ENCODE results near the gene VWF. TPM values are rescaled to one million over a fixed set of nuclear protein-coding genes. Genes with fewer than 3 reads are reported as not detected.

Gene VWF
- total and polyA plus RNA-seq, 2 of the 13 experiments (the other 11 are each of a cell fraction or from before 2014, with no cell fraction given) = 0.20 to 0.25 TPM

DNA sequence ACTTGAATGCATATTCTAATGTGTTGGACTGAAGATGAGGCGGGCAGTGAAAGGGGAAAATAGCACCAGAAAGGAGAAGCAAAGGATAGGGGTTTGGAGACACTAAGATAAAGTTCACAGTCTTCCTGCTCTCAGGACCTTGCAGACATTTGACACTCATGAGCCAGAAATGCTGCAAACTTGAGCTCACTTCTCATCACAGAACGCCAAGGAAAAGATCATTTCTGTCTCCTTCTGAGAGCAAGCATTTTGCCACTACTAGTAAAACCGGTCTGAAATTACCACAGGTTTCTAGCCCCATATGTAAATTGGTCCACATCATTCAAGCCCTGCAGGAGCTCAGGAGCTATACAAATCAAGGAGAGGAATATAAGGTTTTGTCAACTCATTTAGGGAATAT, 134.8 kb downstream of the VWF start:
- Histone ChIP-seq H3K36me3 (replicated peaks in 1 of 2; ENCODE audit: control insufficient read depth in 1 of 2, insufficient read depth in 2 of 2, low read length in 2 of 2) (no peaks in the 10 kb centered on the region), H3K4me3 (replicated peaks in 1 of 3; ENCODE audit: insufficient read depth in 1 of 3, low read depth in 2 of 3, low read length in 3 of 3) (no peak overlapping the region), H4K20me1 (ENCODE audit: insufficient read depth, low read length) (no peaks in the 10 kb centered on the region), H3K4me1 (ENCODE audit: insufficient read depth, low read length) (peaks cover 13% of the 10 kb centered on the region), H3K27ac (ENCODE audit: extremely low read length, insufficient read depth, low read length) (no peak overlapping the region), H3K27me3 (ENCODE audit: control insufficient read depth in 1 of 2, insufficient read depth in 2 of 2, low read length in 2 of 2) (no peaks in the 10 kb centered on the region), H3K9ac (ENCODE audit: insufficient read depth, low read depth, low read length) (no peak overlapping the region), H3K9me3 (ENCODE audit: low read length) (no peaks in the 10 kb centered on the region), H2AFZ (ENCODE audit: low read length) (no peak overlapping the region), H3K79me2 (ENCODE audit: insufficient read depth, low read length) (no peaks in the 10 kb centered on the region), H3K4me2 (ENCODE audit: low read depth, low read length) (no peak overlapping the region)
- TF ChIP-seq, protein P1, sequence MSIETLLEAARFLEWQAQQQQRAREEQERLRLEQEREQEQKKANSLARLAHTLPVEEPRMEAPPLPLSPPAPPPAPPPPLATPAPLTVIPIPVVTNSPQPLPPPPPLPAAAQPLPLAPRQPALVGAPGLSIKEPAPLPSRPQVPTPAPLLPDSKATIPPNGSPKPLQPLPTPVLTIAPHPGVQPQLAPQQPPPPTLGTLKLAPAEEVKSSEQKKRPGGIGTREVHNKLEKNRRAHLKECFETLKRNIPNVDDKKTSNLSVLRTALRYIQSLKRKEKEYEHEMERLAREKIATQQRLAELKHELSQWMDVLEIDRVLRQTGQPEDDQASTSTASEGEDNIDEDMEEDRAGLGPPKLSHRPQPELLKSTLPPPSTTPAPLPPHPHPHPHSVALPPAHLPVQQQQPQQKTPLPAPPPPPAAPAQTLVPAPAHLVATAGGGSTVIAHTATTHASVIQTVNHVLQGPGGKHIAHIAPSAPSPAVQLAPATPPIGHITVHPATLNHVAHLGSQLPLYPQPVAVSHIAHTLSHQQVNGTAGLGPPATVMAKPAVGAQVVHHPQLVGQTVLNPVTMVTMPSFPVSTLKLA (IDR thresholded peaks at IDR 0.05) = no peak
- TF ChIP-seq ZNF296 (CRISPR knock-in tag; conservative IDR thresholded peaks at IDR 0.05) = no peak
- TF ChIP-seq CENPX (CRISPR knock-in tag; IDR thresholded peaks at IDR 0.05) = no peak
- TF ChIP-seq STAT5B (CRISPR knock-in tag; IDR thresholded peaks at IDR 0.05) = no peak
- TF ChIP-seq, protein P2, sequence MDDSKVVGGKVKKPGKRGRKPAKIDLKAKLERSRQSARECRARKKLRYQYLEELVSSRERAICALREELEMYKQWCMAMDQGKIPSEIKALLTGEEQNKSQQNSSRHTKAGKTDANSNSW (CRISPR knock-in tag; IDR thresholded peaks at IDR 0.05; ENCODE audit: borderline replicate concordance) = no peak
- TF ChIP-seq, protein P3, sequence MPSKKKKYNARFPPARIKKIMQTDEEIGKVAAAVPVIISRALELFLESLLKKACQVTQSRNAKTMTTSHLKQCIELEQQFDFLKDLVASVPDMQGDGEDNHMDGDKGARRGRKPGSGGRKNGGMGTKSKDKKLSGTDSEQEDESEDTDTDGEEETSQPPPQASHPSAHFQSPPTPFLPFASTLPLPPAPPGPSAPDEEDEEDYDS (CRISPR knock-in tag; IDR thresholded peaks at IDR 0.05) = no peak
- no peak for TF ChIP-seq NKX3-1 (CRISPR knock-in tag; IDR thresholded peaks at IDR 0.05)
- no peak for TF ChIP-seq ZNF124 (CRISPR knock-in tag; IDR thresholded peaks at IDR 0.05)
- TF ChIP-seq, protein P4, sequence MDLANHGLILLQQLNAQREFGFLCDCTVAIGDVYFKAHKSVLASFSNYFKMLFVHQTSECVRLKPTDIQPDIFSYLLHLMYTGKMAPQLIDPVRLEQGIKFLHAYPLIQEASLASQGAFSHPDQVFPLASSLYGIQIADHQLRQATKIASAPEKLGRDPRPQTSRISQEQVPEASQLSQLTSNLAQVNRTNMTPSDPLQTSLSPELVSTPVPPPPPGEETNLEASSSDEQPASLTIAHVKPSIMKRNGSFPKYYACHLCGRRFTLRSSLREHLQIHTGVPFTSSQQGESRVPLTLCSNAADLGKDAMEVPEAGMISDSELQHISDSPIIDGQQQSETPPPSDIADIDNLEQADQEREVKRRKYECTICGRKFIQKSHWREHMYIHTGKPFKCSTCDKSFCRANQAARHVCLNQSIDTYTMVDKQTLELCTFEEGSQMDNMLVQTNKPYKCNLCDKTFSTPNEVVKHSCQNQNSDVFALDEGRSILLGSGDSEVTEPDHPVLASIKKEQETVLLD (CRISPR knock-in tag; IDR thresholded peaks at IDR 0.05; ENCODE audit: low read depth) = no peak
- TF ChIP-seq ZNF572 (CRISPR knock-in tag; IDR thresholded peaks at IDR 0.05) = no peak
- TF ChIP-seq HES4 (CRISPR knock-in tag; IDR thresholded peaks at IDR 0.05; ENCODE audit: borderline replicate concordance) = no peak
- no peak for TF ChIP-seq ZBTB21 (CRISPR knock-in tag; IDR thresholded peaks at IDR 0.05)
- TF ChIP-seq NCOA2 (CRISPR knock-in tag; IDR thresholded peaks at IDR 0.05) = no peak
- no peak for FAIRE-seq
- POLR2A ChIA-PET = no interaction called here
- DNase-seq (ENCODE audit: low spot score) = no peak
- BruUV-seq (replicated peaks) = no TSS peak
- intact Hi-C loops (cut with micrococcal nuclease; ENCODE audit: unreplicated experiment) (loop anchor here (10.0 kb wide), 1 partner anchor 295 kb away; no protein-coding TSS in a partner anchor), in situ Hi-C loops (cut with HindIII; ENCODE audit: extremely low pct_ligation_motif_present, low pct_unique_long_range_greater_than_20kb) (loop anchor here (5.0 to 10.0 kb wide), 2 partner anchors 48 to 295 kb away; no protein-coding TSS in a partner anchor)
- no peak for ATAC-seq
- CTCF ChIA-PET (ENCODE audit: low intra/inter-chr PET ratio, low total read pairs) = interaction anchor here (5.6 kb wide), 1 partner anchor 49 kb away, joined by 141 read pairs; no protein-coding TSS in a partner anchor
- WGBS (ENCODE audit: low lambda C conversion rate) = 41% methylated on average over 3 of the region's 3 CpGs

Data from HepG2 (cell line).